ENCODE measurements around the gene NSUN2.

The NSUN2 gene

GRCh38 chr5:6592601-6593000, 40.2 kb downstream of the NSUN2 start:
- no peak overlapping the region for H3K9ac ChIP-seq (ENCODE audit: low read length)
- no peaks in the 10 kb centered on the region for H3K79me2 ChIP-seq (ENCODE audit: low read length)
- no peak overlapping the region for H2AFZ ChIP-seq (ENCODE audit: low read length)
- no peak for DNase-seq
- no peaks in the 10 kb centered on the region for H3K9me2 ChIP-seq (replicated peaks; ENCODE audit: insufficient read depth, low read length)
- no peaks in the 10 kb centered on the region for H3K27me3 ChIP-seq (replicated peaks; ENCODE audit: insufficient read depth, low read length)
- TF ChIP-seq EZH2phosphoT487 (IDR thresholded peaks at IDR 0.05; ENCODE audit: low read length) = no peak
- TF ChIP-seq CTCF (IDR thresholded peaks at IDR 0.05; ENCODE audit: low read length) = no peak
- no peak for TF ChIP-seq EZH2 (optimal IDR thresholded peaks at IDR 0.05; ENCODE audit: low read depth, low read length)
- no peaks in the 10 kb centered on the region for H3K36me3 ChIP-seq (replicated peaks; ENCODE audit: insufficient read depth, low read length)
- H3K4me2 ChIP-seq (ENCODE audit: low read depth, low read length) = no peak overlapping the region
- H4K20me1 ChIP-seq (ENCODE audit: insufficient read depth, low read length) = no peaks in the 10 kb centered on the region
- H3F3A ChIP-seq (ENCODE audit: insufficient read depth, low read length) = no peaks in the 10 kb centered on the region
- no peak overlapping the region for H3K27ac ChIP-seq (ENCODE audit: low read length)
- no peaks in the 10 kb centered on the region for H3K4me1 ChIP-seq (ENCODE audit: low read length)
- H3K9me3 ChIP-seq (replicated peaks; ENCODE audit: insufficient read depth, low read length) = no peaks in the 10 kb centered on the region
- no peak overlapping the region for H3K4me3 ChIP-seq (ENCODE audit: low read length)

- Histone ChIP-seq H3K9me2 (replicated peaks; ENCODE audit: insufficient read depth, low read length) (no peaks in the 10 kb centered on the region), H4K20me1 (ENCODE audit: insufficient read depth, low read length) (no peaks in the 10 kb centered on the region), H3K9me3 (replicated peaks; ENCODE audit: insufficient read depth, low read length) (no peaks in the 10 kb centered on the region), H3K4me2 (ENCODE audit: low read depth, low read length) (no peak overlapping the region), H3K27me3 (replicated peaks; ENCODE audit: insufficient read depth, low read length) (no peaks in the 10 kb centered on the region), H2AFZ (ENCODE audit: low read length) (no peak overlapping the region), H3K9ac (ENCODE audit: low read length) (no peak overlapping the region), H3K27ac (ENCODE audit: low read length) (no peak overlapping the region), H3K4me1 (ENCODE audit: low read length) (no peaks in the 10 kb centered on the region), H3F3A (ENCODE audit: insufficient read depth, low read length) (no peaks in the 10 kb centered on the region), H3K4me3 (ENCODE audit: low read length) (no peak overlapping the region), H3K36me3 (replicated peaks; ENCODE audit: insufficient read depth, low read length) (no peaks in the 10 kb centered on the region), H3K79me2 (ENCODE audit: low read length) (no peaks in the 10 kb centered on the region)
- no peak for TF ChIP-seq EZH2phosphoT487 (IDR thresholded peaks at IDR 0.05; ENCODE audit: low read length)
- no peak for DNase-seq
Measured at GRCh38 chr5:6591671-6592288, 41.1 kb downstream of the NSUN2 start.

GRCh38 chr5:6590581-6590980, 42.3 kb downstream of the NSUN2 start:
- Histone ChIP-seq H3K4me2 (ENCODE audit: low read depth, low read length) (no peak overlapping the region), H3K79me2 (ENCODE audit: low read length) (no peaks in the 10 kb centered on the region), H3K9me3 (replicated peaks; ENCODE audit: insufficient read depth, low read length) (no peaks in the 10 kb centered on the region), H3K4me1 (ENCODE audit: low read length) (no peaks in the 10 kb centered on the region), H4K20me1 (ENCODE audit: insufficient read depth, low read length) (no peaks in the 10 kb centered on the region), H2AFZ (ENCODE audit: low read length) (no peak overlapping the region), H3K4me3 (ENCODE audit: low read length) (no peak overlapping the region), H3K9me2 (replicated peaks; ENCODE audit: insufficient read depth, low read length) (no peaks in the 10 kb centered on the region), H3K27ac (ENCODE audit: low read length) (no peak overlapping the region), H3F3A (ENCODE audit: insufficient read depth, low read length) (no peaks in the 10 kb centered on the region), H3K36me3 (replicated peaks; ENCODE audit: insufficient read depth, low read length) (no peaks in the 10 kb centered on the region), H3K27me3 (replicated peaks; ENCODE audit: insufficient read depth, low read length) (no peaks in the 10 kb centered on the region), H3K9ac (ENCODE audit: low read length) (no peak overlapping the region)
- no peak for DNase-seq
- no peak for TF ChIP-seq EZH2phosphoT487 (IDR thresholded peaks at IDR 0.05; ENCODE audit: low read length)
- no peak for TF ChIP-seq EZH2 (optimal IDR thresholded peaks at IDR 0.05; ENCODE audit: low read depth, low read length)
- no peak for TF ChIP-seq CTCF (IDR thresholded peaks at IDR 0.05; ENCODE audit: low read length)

- DNase-seq = no peak
- H3K9ac ChIP-seq (ENCODE audit: low read length) = no peak overlapping the region
- H3K79me2 ChIP-seq (ENCODE audit: low read length) = no peaks in the 10 kb centered on the region
- no peaks in the 10 kb centered on the region for H3K36me3 ChIP-seq (replicated peaks; ENCODE audit: insufficient read depth, low read length)
- H2AFZ ChIP-seq (ENCODE audit: low read length) = no peak overlapping the region
- H3K9me2 ChIP-seq (replicated peaks; ENCODE audit: insufficient read depth, low read length) = no peaks in the 10 kb centered on the region
- H3K27me3 ChIP-seq (replicated peaks; ENCODE audit: insufficient read depth, low read length) = no peaks in the 10 kb centered on the region
- TF ChIP-seq EZH2 (optimal IDR thresholded peaks at IDR 0.05; ENCODE audit: low read depth, low read length) = no peak
- no peak for TF ChIP-seq EZH2phosphoT487 (IDR thresholded peaks at IDR 0.05; ENCODE audit: low read length)
- no peak for TF ChIP-seq CTCF (IDR thresholded peaks at IDR 0.05; ENCODE audit: low read length)
- no peak overlapping the region for H3K27ac ChIP-seq (ENCODE audit: low read length)
- H4K20me1 ChIP-seq (ENCODE audit: insufficient read depth, low read length) = no peaks in the 10 kb centered on the region
- H3K4me1 ChIP-seq (ENCODE audit: low read length) = no peaks in the 10 kb centered on the region
- H3F3A ChIP-seq (ENCODE audit: insufficient read depth, low read length) = no peaks in the 10 kb centered on the region
- H3K4me2 ChIP-seq (ENCODE audit: low read depth, low read length) = no peak overlapping the region
- H3K4me3 ChIP-seq (ENCODE audit: low read length) = no peak overlapping the region
- H3K9me3 ChIP-seq (replicated peaks; ENCODE audit: insufficient read depth, low read length) = no peaks in the 10 kb centered on the region
Measured at GRCh38 chr5:6587171-6587570, 45.7 kb downstream of the NSUN2 start.
